Tibial nerve (tissue), 3 donors: ENCODE results near the gene PSPH.

Experiments used
- CTCF ChIP-seq, 5 experiments: fragments of 200-600 bp in 3 of 5; fragments of 450-650 bp in 2 of 5; sonication (generic) in 3 of 5; IDR thresholded peaks; one replicate each; pipeline ENCODE4 v1.5.1; 2016 to 2019; ENCODE audit warnings: antibody characterized with exemption in 5 of 5, mild to moderate bottlenecking in 3 of 5, moderate library complexity in 2 of 5
- POLR2A ChIP-seq, 2 donors: fragments of 450-650 bp; IDR thresholded peaks; one replicate each; pipeline ENCODE4 v1.6.1; 2017; ENCODE audit warnings: antibody characterized with exemption in 2 of 2, mild to moderate bottlenecking in 2 of 2, moderate library complexity in 2 of 2

GRCh38 chr7:56030340-56030739 lies 20.9 kb downstream of the PSPH start:
- TF ChIP-seq CTCF (IDR thresholded peaks at IDR 0.05) (no peak), POLR2A (IDR thresholded peaks at IDR 0.05) (no peak)
